GM12892 (cell line): ENCODE results near the gene FAM13A.
A peak's percentile ranks its signal among the peaks of the same experiment; 100 is the strongest.
"Not testable (repeated sequence)": the region's sequence is repeated elsewhere in the genome, so short reads cannot be mapped to it uniquely, and the experiment has no call there.

Experiments
- DNase-seq: peaks from one replicate; pipeline ENCODE4 v3.0.0; 2011; ENCODE audit not compliant: insufficient read length
- FAIRE-seq: peaks from 2 replicates; lab custom pipeline; 2011; peaks lifted over from hg19 to GRCh38; lab: Jason Lieb, UNC
- POLR2A ChIP-seq: IDR thresholded peaks from 2 replicates; pipeline ENCODE4 v1.6.1; 2011; ENCODE audit warnings: low read depth, low read length, control low read depth
- POLR2AphosphoS5 ChIP-seq: IDR thresholded peaks from 2 replicates; pipeline ENCODE4 v1.6.1; 2011; ENCODE audit warnings: low read depth, low read length, control low read depth
- TAF1 ChIP-seq: IDR thresholded peaks from 2 replicates; pipeline ENCODE4 v1.6.1; 2011; ENCODE audit warnings: low read depth, mild to moderate bottlenecking, control low read depth, low read length, borderline replicate concordance

The FAM13A gene

GRCh38 chr4:89036535-89036934, 20.4 kb downstream of the FAM13A start:
- no peak for FAIRE-seq
- TF ChIP-seq POLR2AphosphoS5 (no peak), TAF1 (no peak), POLR2A (no peak)
- no peak for DNase-seq

- FAIRE-seq, result no peak
- no peak for TF ChIP-seq TAF1
- no peak for TF ChIP-seq POLR2AphosphoS5
- no peak for TF ChIP-seq POLR2A
- no peak for DNase-seq
Observed at GRCh38 chr4:89031272-89031671, 25.7 kb downstream of the FAM13A start.

- DNase-seq (no peak), FAIRE-seq (no peak)
- no peak for TF ChIP-seq TAF1
- no peak for TF ChIP-seq POLR2AphosphoS5
- no peak for TF ChIP-seq POLR2A
Observed at GRCh38 chr4:89029591-89029990, 27.4 kb downstream of the FAM13A start.

GRCh38 chr4:89026542-89026941, 30.4 kb downstream of the FAM13A start:
- FAIRE-seq (no peak), DNase-seq (no peak)
- no peak for TF ChIP-seq TAF1
- no peak for TF ChIP-seq POLR2A
- TF ChIP-seq POLR2AphosphoS5, result no peak

GRCh38 chr4:89024051-89024675, 32.8 kb downstream of the FAM13A start:
- TF ChIP-seq TAF1 (no peak), POLR2A (no peak), POLR2AphosphoS5 (no peak)
- peak; percentile 96 for FAIRE-seq
- DNase-seq, result peak; percentile 13

- TF ChIP-seq POLR2AphosphoS5 (no peak), POLR2A (no peak), TAF1 (no peak)
- DNase-seq, result no peak
- FAIRE-seq, result no peak
Observed at GRCh38 chr4:89023140-89023539, 33.8 kb downstream of the FAM13A start.

- DNase-seq (no peak), FAIRE-seq (no peak)
- TF ChIP-seq POLR2A, result no peak
- no peak for TF ChIP-seq TAF1
- no peak for TF ChIP-seq POLR2AphosphoS5
Observed at GRCh38 chr4:89022426-89023128, 34.4 kb downstream of the FAM13A start.

GRCh38 chr4:89021684-89022083, 35.3 kb downstream of the FAM13A start:
- TF ChIP-seq POLR2A (no peak), TAF1 (no peak), POLR2AphosphoS5 (no peak)
- DNase-seq (no peak), FAIRE-seq (no peak)

GRCh38 chr4:89021062-89021461, 35.9 kb downstream of the FAM13A start:
- TF ChIP-seq TAF1, result no peak
- TF ChIP-seq POLR2A, result no peak
- TF ChIP-seq POLR2AphosphoS5, result no peak
- DNase-seq (no peak), FAIRE-seq (no peak)

GRCh38 chr4:89014897-89015296, 42.1 kb downstream of the FAM13A start:
- not testable (repeated sequence) for DNase-seq, FAIRE-seq

- FAIRE-seq (no peak), DNase-seq (no peak)
- no peak for TF ChIP-seq POLR2AphosphoS5
- TF ChIP-seq POLR2A, result no peak
Observed at GRCh38 chr4:89009761-89010369, 47.1 kb downstream of the FAM13A start.

GRCh38 chr4:89009115-89009514, 47.9 kb downstream of the FAM13A start:
- FAIRE-seq (no peak), DNase-seq (no peak)
- TF ChIP-seq POLR2AphosphoS5 (no peak), POLR2A (no peak), TAF1 (no peak)

GRCh38 chr4:89008166-89008565, 48.8 kb downstream of the FAM13A start:
- DNase-seq, result no peak
- FAIRE-seq, result no peak
- TF ChIP-seq TAF1, result no peak
- TF ChIP-seq POLR2AphosphoS5, result no peak
- no peak for TF ChIP-seq POLR2A
